ENCODE measurements around the gene PDIA4. TPM values are rescaled to one million over a fixed set of nuclear protein-coding genes. Genes with fewer than 3 reads are reported as not detected.
A peak's percentile ranks its signal among the peaks of the same experiment; 100 is the strongest.
"Not testable (repeated sequence)": the region's sequence is repeated elsewhere in the genome, so short reads cannot be mapped to it uniquely, and the experiment has no call there.

Gene PDIA4
- total RNA-seq, 2 experiments from 2014 or later = 83.7 to 86.3 TPM

DNA sequence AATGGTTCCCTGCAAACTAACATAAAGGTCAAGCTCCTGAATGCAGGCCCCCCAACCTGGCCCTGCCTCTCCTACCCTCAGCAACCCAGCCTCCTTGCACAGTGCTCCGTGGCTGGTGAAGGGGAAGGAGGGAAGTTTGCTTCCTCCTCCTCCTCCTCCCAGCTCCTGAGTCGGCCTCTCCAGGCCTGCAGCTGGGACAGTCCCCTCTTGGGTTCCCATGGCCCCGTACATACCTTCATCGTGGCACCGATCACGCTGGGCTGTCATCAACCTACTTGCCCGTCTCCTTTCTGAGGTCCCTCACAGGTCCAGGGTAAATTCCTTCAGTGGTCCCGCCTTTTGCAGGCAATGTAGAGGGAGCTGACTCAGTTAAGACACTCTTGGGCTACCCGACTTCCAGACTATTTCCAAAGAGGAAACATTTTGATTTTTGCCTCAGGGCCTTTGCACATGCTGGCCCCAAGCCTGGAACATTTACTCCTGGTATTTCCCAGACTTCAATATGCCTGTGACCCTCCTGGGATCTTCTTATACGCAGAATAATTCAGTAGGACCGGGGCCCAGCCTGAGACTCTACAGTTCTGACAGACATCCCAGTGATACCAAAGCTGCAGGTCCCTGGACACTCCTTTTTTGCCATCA is 26.8 kb downstream of the PDIA4 start:
- no peak for DNase-seq
- H3K4me3 Mint-ChIP-seq = no peak overlapping the region
- H3K9me3 Mint-ChIP-seq = no peaks in the 10 kb centered on the region
- no peak overlapping the region for H3K27ac Mint-ChIP-seq
- H3K4me1 Mint-ChIP-seq = no peaks in the 10 kb centered on the region
- H3K36me3 Mint-ChIP-seq = peaks cover 10% of the 10 kb centered on the region
- no peaks in the 10 kb centered on the region for H3K27me3 Mint-ChIP-seq

DNA sequence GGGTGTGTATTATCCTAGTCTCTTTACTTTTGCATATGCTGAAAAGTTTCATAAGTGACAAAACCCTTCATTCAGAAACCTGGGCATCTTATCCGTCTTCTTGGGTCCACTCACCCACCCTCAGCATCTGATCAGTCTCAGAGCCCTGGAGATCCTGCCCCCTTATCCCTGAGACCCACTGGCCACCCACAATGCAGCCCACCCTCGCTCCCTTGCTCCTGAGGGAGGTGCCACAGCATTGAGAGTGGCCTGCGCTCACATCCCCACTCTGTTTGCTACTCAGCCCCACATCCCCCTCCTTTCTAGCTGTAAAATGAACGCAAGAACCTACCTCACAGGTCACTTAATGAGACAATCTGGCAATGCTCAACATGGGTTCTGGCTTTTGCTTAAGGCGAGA is 27.3 kb downstream of the PDIA4 start:
- Mint-ChIP-seq H3K4me1 (no peaks in the 10 kb centered on the region), H3K9me3 (no peaks in the 10 kb centered on the region), H3K27ac (no peak overlapping the region), H3K4me3 (no peak overlapping the region), H3K36me3 (peaks cover 10% of the 10 kb centered on the region), H3K27me3 (no peaks in the 10 kb centered on the region)
- no peak for DNase-seq

DNA sequence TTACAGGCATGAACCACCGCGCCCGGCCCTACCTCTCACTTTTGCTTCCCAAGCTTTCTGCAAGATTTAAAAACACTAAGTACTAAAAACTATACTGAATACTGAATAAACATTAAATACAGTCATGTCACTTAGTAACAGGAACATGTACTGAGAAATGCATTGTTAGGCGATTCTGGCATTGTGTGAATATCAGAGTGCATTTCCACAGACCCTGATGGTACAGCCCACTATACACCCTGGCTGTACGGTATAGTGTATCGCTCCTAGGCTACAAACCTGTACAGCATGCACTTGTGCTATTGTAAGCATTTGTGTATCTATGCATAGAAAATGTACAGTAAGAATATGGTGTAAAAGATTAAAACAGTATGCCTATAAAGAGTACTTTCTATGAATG is 29.1 kb downstream of the PDIA4 start:
- Mint-ChIP-seq H3K27ac (no peak overlapping the region), H3K9me3 (no peaks in the 10 kb centered on the region), H3K4me3 (no peak overlapping the region), H3K27me3 (no peaks in the 10 kb centered on the region), H3K36me3 (peaks cover 5% of the 10 kb centered on the region), H3K4me1 (no peaks in the 10 kb centered on the region)
- DNase-seq = no peak

GRCh38 chr7:148997497-148997896 is 30.8 kb downstream of the PDIA4 start:
- Mint-ChIP-seq H3K27me3 (no peaks in the 10 kb centered on the region), H3K9me3 (no peaks in the 10 kb centered on the region), H3K4me3 (no peak overlapping the region), H3K4me1 (no peaks in the 10 kb centered on the region), H3K36me3 (no peaks in the 10 kb centered on the region), H3K27ac (no peak overlapping the region)
- DNase-seq = no peak

GRCh38 chr7:148994576-148994975 is 33.7 kb downstream of the PDIA4 start:
- Mint-ChIP-seq H3K9me3 (peaks cover 2% of the 10 kb centered on the region), H3K36me3 (no peaks in the 10 kb centered on the region), H3K4me3 (no peak overlapping the region), H3K27ac (no peak overlapping the region), H3K4me1 (no peaks in the 10 kb centered on the region), H3K27me3 (no peaks in the 10 kb centered on the region)
- no peak for DNase-seq

DNA sequence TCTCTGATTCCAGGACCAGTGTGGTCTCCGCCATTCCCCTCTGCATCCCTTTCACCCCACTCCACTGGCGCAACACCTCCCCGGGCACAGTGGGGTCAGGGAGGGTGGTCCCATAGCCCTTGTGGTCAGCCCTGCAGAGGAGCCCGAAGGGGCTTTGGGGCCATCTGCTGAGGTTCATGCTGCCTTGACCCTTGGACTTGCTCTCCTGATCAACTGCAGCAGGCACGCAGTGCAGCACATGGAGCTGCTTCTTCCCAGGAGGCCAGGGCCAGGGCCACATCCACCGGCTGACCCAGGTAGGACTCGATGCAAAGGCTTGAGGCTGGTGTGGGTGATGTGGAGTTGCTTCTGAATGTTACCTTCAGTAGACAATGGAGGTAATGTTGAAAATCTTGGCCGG is 35.1 kb downstream of the PDIA4 start:
- no peaks in the 10 kb centered on the region for H3K36me3 Mint-ChIP-seq
- peaks cover 2% of the 10 kb centered on the region for H3K9me3 Mint-ChIP-seq
- H3K27ac Mint-ChIP-seq = no peak overlapping the region
- DNase-seq = no peak
- H3K4me3 Mint-ChIP-seq = no peak overlapping the region
- H3K27me3 Mint-ChIP-seq = no peaks in the 10 kb centered on the region
- peaks cover 5% of the 10 kb centered on the region for H3K4me1 Mint-ChIP-seq

- Mint-ChIP-seq H3K36me3 (no peaks in the 10 kb centered on the region), H3K27me3 (no peaks in the 10 kb centered on the region), H3K4me1 (peaks cover 13% of the 10 kb centered on the region), H3K9me3 (peaks cover 4% of the 10 kb centered on the region), H3K4me3 (no peak overlapping the region), H3K27ac (no peak overlapping the region)
- no peak for DNase-seq
Measured at GRCh38 chr7:148991536-148991935, 36.8 kb downstream of the PDIA4 start.

DNA sequence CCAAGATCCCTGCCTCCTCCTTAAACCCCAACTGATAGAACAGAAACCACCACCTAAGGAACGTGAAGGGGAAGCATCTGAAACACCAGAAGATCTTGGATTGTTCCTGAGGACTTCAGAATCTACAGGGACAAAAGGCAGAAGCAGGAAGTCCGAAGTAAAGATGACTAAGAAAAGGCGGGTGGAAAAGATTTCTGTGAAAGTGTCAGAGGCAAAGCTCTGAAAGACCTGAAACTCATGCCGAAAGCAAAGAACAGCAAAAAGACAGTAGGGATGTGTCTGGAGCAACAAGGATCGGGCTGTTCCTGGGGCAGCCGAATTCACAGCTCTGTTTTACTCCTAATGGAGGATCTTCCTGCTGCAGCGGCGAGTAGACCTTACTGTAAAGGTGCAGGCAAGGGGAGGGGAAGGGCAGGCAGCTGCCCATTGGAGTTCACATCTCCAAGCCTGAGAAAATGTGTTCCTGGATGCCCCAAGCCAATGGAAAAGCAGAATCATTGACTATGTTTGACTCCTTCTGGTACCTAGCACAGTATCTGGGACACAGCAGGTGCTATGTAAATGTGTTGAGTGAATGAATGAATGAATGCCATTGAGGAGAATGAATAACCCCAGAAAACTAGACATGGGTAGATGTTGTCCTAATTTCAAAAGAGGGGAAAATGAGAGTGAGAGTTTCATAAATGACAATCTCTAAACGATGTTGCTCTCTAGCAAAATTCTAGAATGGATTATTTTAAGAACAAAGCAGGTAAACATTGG is 40.4 kb downstream of the PDIA4 start:
- H3K4me1 Mint-ChIP-seq = peaks cover 35% of the 10 kb centered on the region
- peak overlapping the region; percentile 92 for H3K27ac Mint-ChIP-seq
- H3K9me3 Mint-ChIP-seq = peaks cover 5% of the 10 kb centered on the region
- no peak for DNase-seq
- H3K27me3 Mint-ChIP-seq = peaks cover 7% of the 10 kb centered on the region
- H3K36me3 Mint-ChIP-seq = peaks cover 3% of the 10 kb centered on the region
- peak overlapping the region; percentile 91 for H3K4me3 Mint-ChIP-seq

DNA sequence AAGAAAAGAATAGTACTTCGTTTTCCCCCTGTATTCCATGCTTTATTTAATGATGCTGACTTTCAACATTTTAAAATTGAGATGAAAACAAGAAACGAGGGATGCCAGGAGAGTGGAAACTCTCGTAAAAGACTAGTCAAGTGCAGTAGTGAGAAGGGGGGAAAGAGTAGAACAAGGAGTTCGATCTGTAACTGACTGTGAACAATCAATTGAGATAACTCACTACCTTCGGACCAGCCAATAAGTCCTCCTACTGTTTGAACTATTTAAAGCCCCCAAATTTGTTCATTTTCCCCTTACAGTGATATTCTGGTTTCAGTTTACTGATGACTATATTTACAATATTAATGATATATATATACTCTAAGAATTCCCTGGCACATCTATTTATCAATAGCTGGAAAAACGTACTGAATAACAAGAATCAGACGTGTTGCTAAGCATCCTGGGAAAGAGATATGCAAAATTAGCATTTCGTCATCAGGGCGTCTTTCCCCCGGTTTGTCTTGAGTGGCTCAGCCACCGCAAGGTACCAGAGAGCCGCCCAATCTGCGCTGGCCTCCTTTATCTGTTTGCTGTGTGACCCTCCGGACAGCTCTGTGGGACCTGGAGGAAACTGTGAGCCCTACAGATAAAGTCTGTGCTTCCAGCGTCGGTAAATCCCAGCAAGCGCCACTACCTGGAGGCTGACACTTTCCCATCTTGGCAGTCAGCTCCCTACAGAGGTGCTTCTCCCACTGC is 41.1 kb downstream of the PDIA4 start:
- peaks cover 3% of the 10 kb centered on the region for H3K36me3 Mint-ChIP-seq
- H3K9me3 Mint-ChIP-seq = peaks cover 5% of the 10 kb centered on the region
- peak overlapping the region; percentile 91 for H3K4me3 Mint-ChIP-seq
- peak overlapping the region; percentile 92 for H3K27ac Mint-ChIP-seq
- DNase-seq = peak; percentile 78
- H3K4me1 Mint-ChIP-seq = peaks cover 35% of the 10 kb centered on the region
- peaks cover 7% of the 10 kb centered on the region for H3K27me3 Mint-ChIP-seq

DNA sequence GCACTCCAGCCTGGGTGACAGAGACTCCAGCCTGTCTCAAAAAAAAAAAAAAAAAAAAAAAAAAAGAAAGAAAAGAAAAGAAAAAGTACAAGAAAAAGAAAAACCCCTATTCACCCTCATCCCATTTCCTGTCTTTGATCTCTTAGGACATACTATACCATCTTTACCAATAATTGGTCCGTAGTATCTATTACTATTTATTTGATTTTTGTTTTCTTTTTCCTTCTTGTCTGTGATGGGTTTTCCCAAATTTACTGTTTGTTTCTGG is 41.6 kb downstream of the PDIA4 start:
- peak overlapping the region; percentile 72 for H3K4me3 Mint-ChIP-seq
- DNase-seq = no peak
- peak overlapping the region; percentile 54 for H3K27ac Mint-ChIP-seq
- H3K9me3 Mint-ChIP-seq = peaks cover 5% of the 10 kb centered on the region
- peaks cover 3% of the 10 kb centered on the region for H3K36me3 Mint-ChIP-seq
- H3K27me3 Mint-ChIP-seq = peaks cover 7% of the 10 kb centered on the region
- H3K4me1 Mint-ChIP-seq = peaks cover 36% of the 10 kb centered on the region

DNA sequence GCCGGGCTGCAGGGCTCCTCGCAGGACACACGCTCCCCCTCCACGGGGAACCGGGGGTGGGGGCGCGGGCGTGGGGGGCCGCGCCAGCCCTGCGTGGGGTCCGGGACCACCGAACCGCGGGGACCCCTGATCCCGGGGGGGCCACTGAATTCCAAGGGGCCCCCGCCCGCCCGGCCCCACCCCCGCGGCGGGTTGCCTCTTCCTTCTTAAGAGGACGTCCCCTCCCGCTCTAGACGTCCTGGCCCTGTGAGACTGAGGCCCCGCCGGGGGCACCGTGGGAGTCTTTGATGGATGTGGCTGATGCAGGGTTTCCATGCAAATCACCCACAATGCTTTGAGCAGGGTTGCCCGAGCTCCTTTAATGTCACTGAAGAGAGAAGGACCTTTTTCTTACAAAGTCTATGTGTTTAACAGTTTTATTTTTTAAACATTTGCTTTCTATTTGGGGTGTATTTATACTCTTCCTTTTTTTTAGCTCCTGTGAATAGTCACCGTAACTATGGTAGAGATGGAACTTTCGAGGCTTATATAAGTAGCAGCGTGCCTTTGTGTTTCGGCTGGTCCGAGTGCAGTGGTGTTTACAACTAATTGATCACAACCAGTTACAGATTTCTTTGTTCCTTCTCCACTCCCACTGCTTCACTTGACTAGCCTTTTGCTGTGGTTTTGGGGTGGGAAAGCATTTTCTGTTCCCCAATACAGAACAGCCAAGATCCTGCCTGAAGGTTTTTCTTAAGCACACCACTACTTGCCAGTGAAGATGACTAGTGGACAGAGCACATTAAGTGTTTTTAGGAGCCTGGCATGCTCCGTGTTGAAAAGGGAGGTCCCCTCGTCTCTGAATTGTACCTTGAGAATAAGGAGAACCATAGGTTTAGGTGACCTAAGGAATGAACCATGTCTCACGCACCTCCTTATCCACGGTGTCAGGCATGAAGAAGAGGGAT is 44.8 kb downstream of the PDIA4 start:
- H3K36me3 Mint-ChIP-seq = peaks cover 3% of the 10 kb centered on the region
- peaks cover 7% of the 10 kb centered on the region for H3K27me3 Mint-ChIP-seq
- DNase-seq = peak; percentile 89
- H3K9me3 Mint-ChIP-seq = peaks cover 14% of the 10 kb centered on the region
- H3K4me3 Mint-ChIP-seq = peak overlapping the region; percentile 87
- peak overlapping the region; percentile 89 for H3K27ac Mint-ChIP-seq
- H3K4me1 Mint-ChIP-seq = peaks cover 48% of the 10 kb centered on the region

DNA sequence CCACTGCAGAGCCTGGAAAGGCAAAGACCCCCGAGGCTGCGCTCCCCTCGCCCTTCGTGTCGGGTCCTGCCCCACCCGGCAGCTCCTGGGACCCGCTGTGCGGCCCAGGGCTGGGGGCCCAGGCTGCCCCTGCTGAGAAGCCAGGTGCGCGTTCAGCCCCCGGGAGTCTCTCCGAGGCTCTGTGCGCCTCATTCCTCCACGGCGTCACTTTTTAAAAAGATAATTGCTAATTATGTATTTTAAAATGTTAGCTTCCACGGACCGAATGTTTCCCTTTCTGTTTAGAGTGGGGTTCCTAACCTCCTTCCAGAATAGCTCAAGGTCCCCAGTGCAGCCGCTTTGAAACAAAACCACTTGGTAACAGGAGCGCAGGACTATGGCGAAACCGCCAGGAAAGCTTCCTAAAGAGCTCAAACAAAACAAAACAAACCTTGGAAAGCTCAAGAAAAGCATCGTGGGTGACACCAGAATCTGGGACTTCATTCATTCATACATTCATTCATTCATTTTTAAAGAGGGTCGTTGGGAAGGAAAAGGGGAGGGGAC is 45.6 kb downstream of the PDIA4 start:
- Mint-ChIP-seq H3K27ac (peak overlapping the region; percentile 80), H3K36me3 (peaks cover 3% of the 10 kb centered on the region), H3K27me3 (peaks cover 7% of the 10 kb centered on the region), H3K9me3 (peaks cover 14% of the 10 kb centered on the region), H3K4me1 (peaks cover 42% of the 10 kb centered on the region), H3K4me3 (peak overlapping the region; percentile 87)
- peak; percentile 37 for DNase-seq

DNA sequence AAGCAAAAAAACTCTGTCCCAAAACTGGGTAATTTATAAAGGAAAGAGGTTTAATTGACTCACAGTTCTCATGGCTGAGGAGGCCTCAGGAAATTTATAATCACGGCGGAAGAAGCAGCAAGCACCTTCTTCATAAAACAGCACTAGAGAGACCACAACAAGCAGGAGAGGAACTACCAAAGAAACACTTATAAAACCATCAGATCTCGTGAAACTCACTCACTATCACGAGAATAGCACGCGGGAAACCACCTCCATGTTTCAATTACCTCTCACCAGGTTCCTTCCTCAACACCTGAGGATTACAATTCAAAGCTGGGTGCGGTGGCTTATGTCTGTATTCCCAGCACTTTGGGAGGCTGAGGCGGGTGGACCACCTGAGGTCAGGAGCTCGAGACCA is 48.5 kb downstream of the PDIA4 start:
- H3K36me3 Mint-ChIP-seq = peaks cover 3% of the 10 kb centered on the region
- H3K9me3 Mint-ChIP-seq = peaks cover 11% of the 10 kb centered on the region
- H3K4me1 Mint-ChIP-seq = peaks cover 31% of the 10 kb centered on the region
- H3K4me3 Mint-ChIP-seq = peak overlapping the region; percentile 38
- H3K27ac Mint-ChIP-seq = peak overlapping the region; percentile 83
- peaks cover 7% of the 10 kb centered on the region for H3K27me3 Mint-ChIP-seq
- DNase-seq = no peak

DNA sequence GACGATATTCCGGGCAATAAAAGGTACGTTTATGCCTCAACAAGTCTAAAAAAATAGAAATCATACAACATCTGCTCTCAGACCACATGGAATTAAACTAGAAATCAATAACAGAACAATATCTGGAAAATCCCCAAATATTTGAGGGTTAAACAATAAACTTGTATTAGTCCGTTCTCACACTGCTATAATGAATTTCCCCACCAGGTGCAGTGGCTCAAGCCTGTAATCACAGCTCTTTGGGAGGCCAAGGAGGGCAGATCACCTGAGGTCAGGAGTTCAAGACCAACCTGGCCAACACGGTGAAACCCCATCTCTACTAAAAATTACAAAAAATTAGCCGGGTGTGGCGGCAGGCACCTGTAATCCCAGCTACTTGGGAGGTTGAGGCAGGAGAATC is 49.2 kb downstream of the PDIA4 start:
- Mint-ChIP-seq H3K9me3 (peaks cover 11% of the 10 kb centered on the region), H3K4me3 (peak overlapping the region; percentile 42), H3K27ac (peak overlapping the region; percentile 83), H3K4me1 (peaks cover 25% of the 10 kb centered on the region)
- H3K27me3 Mint-ChIP-seq, H3K36me3 Mint-ChIP-seq, DNase-seq: not testable (repeated sequence)

All from activated naive CD8-positive, alpha-beta T cell treated with anti-CD3 and anti-CD28 coated beads for 36 hours (primary cell).